ENCODE measurements around the gene NEDD9.

The NEDD9 gene

DNA sequence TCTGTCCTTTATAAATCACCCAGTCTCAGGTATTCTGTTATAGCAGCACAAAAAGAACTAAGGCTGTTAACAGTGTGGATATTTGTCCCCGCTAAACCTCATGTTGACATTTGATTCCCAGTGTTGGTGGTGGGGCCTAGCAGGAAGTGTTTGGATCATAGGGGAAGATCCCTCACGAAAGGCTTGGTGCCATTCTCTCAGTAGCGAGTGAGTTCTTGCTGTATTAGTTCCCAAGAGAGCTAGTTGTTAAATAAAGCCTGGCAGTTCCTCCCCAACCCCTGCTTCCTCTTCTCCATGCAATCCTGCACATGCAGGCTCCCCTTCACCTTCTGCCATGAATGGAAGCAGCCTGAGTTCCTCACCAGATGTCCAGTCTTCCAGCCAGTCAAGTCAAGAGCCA lies 91.2 kb downstream of the NEDD9 start:
- TF ChIP-seq, protein P1, sequence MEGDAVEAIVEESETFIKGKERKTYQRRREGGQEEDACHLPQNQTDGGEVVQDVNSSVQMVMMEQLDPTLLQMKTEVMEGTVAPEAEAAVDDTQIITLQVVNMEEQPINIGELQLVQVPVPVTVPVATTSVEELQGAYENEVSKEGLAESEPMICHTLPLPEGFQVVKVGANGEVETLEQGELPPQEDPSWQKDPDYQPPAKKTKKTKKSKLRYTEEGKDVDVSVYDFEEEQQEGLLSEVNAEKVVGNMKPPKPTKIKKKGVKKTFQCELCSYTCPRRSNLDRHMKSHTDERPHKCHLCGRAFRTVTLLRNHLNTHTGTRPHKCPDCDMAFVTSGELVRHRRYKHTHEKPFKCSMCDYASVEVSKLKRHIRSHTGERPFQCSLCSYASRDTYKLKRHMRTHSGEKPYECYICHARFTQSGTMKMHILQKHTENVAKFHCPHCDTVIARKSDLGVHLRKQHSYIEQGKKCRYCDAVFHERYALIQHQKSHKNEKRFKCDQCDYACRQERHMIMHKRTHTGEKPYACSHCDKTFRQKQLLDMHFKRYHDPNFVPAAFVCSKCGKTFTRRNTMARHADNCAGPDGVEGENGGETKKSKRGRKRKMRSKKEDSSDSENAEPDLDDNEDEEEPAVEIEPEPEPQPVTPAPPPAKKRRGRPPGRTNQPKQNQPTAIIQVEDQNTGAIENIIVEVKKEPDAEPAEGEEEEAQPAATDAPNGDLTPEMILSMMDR (IDR thresholded peaks at IDR 0.05; ENCODE audit: extremely low read depth, insufficient read depth, missing control alignments): no peak
- in situ Hi-C loops (cut with MboI; ENCODE audit: low pct_unique_long_range_greater_than_20kb, low sequenced_read_pairs, unreplicated experiment): loop anchor here (10.0 kb wide), 2 partner anchors 354 to 434 kb away; no protein-coding TSS in a partner anchor
- DNase-seq (ENCODE audit: low spot score): no peak

DNA sequence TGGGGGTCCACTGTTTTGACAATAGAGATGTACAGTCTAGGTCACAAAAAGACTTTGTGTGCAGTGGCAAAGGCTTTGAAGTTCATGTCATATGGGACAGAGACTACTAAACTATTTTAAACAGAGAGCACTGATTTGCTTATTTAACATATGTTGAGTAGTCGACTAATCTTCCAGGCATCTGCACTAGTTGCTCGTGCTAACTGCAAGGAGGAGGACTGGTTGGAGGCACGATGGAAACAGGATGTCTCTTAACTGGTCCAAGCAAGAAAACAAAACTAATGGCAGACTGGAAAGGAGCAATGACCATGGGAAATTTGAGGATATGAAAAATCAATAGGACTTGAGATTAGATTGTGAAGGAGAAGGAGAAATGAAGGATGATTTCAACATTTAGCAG lies 92.4 kb downstream of the NEDD9 start:
- DNase-seq (ENCODE audit: low spot score): no peak
- TF ChIP-seq, protein P1 (IDR thresholded peaks at IDR 0.05; ENCODE audit: extremely low read depth, insufficient read depth, missing control alignments): no peak
- in situ Hi-C loops (cut with MboI; ENCODE audit: low pct_unique_long_range_greater_than_20kb, low sequenced_read_pairs, unreplicated experiment): loop anchor here (10.0 kb wide), 2 partner anchors 355 to 435 kb away; no protein-coding TSS in a partner anchor

GRCh38 chr6:11139051-11139960 lies 93.2 kb downstream of the NEDD9 start:
- TF ChIP-seq, protein P1 (IDR thresholded peaks at IDR 0.05; ENCODE audit: extremely low read depth, insufficient read depth, missing control alignments): no peak
- no peak for DNase-seq (ENCODE audit: low spot score)
- in situ Hi-C loops (cut with MboI; ENCODE audit: low pct_unique_long_range_greater_than_20kb, low sequenced_read_pairs, unreplicated experiment): no loop called here

- in situ Hi-C loops (cut with MboI; ENCODE audit: low pct_unique_long_range_greater_than_20kb, low sequenced_read_pairs, unreplicated experiment): no loop called here
- DNase-seq (ENCODE audit: low spot score): no peak
These were observed 95.7 kb downstream of the NEDD9 start for GRCh38 chr6:11136809-11137208.

More at GRCh38 chr6:11136809-11137208, 95.7 kb downstream of the NEDD9 start:
- TF ChIP-seq, protein P1 (IDR thresholded peaks at IDR 0.05; ENCODE audit: extremely low read depth, insufficient read depth, missing control alignments): no peak

Measured in GM13977 (cell line).